WTC11 (cell line): Measurements from ENCODE around the gene TM9SF3. TPM values are rescaled to one million over a fixed set of nuclear protein-coding genes. Genes with fewer than 3 reads are reported as not detected.

Experiments used
- ATAC-seq: fragments of 200-7000 bp; cut with Tn5 transposase; 2 replicates; pipeline ENCODE4 v1.10.0; 2021; ENCODE audit warnings: mild to moderate bottlenecking, moderate library complexity
- CTCF ChIA-PET: fragments of 300-600 bp; sonication (Branson Sonifier 250); formaldehyde crosslinking; loops from one replicate; lab custom pipeline; 2021; ENCODE audit warnings: antibody characterized with exemption; lab: Charles Lee
- POLR2A ChIA-PET: fragments of 350-600 bp; sonication (Branson Sonifier 250); formaldehyde crosslinking; loops from one replicate; lab custom pipeline; 2021; ENCODE audit warnings: antibody characterized with exemption; lab: Charles Lee
- DNase-seq: peaks from one replicate; pipeline ENCODE4 v3.0.0; 2021; ENCODE audit warnings: low spot score
- H3K27ac Mint-ChIP-seq: 2 replicates; pipeline ENCODE4 v1.8.0; 2021; ENCODE audit warnings: mixed read lengths
- H3K27me3 Mint-ChIP-seq: 2 replicates; pipeline ENCODE4 v1.8.0; 2021; ENCODE audit warnings: low read depth, mild to moderate bottlenecking, moderate library complexity, mixed read lengths
- H3K36me3 Mint-ChIP-seq: 2 replicates; pipeline ENCODE4 v1.8.0; 2021; ENCODE audit warnings: mixed read lengths
- H3K4me1 Mint-ChIP-seq: 2 replicates; pipeline ENCODE4 v1.8.0; 2022; ENCODE audit warnings: mixed read lengths
- H3K4me3 Mint-ChIP-seq: 2 replicates; pipeline ENCODE4 v1.8.0; 2021; ENCODE audit warnings: mild to moderate bottlenecking, moderate library complexity, mixed read lengths
- H3K9me3 Mint-ChIP-seq: 2 replicates; pipeline ENCODE4 v1.8.0; 2021; ENCODE audit warnings: mixed read lengths
- ESRRA ChIP-seq: sonication (generic); formaldehyde crosslinking; IDR thresholded peaks from 2 replicates; pipeline ENCODE4 v1.8.1; 2022; ENCODE audit warnings: mild to moderate bottlenecking, missing genetic modification reagents, borderline replicate concordance
- NFATC4 ChIP-seq: fragments of 250-450 bp; sonication (Bioruptor Pico); IDR thresholded peaks from 2 replicates; pipeline ENCODE4 v1.9.0; 2021; ENCODE audit warnings: mild to moderate bottlenecking
- NFE2L1 ChIP-seq: sonication (generic); formaldehyde crosslinking; IDR thresholded peaks from 2 replicates; pipeline ENCODE4 v1.8.1; 2023; ENCODE audit warnings: missing genetic modification reagents
- NFYB ChIP-seq: sonication (generic); formaldehyde crosslinking; conservative IDR thresholded peaks from 2 replicates; pipeline ENCODE4 v1.8.0; 2022; ENCODE audit warnings: low read depth, missing genetic modification reagents
- NR1H2 ChIP-seq: sonication (generic); formaldehyde crosslinking; IDR thresholded peaks from 2 replicates; pipeline ENCODE4 v1.9.0; 2021; ENCODE audit warnings: mild to moderate bottlenecking, moderate library complexity, missing genetic modification reagents
- RELA ChIP-seq: sonication (generic); formaldehyde crosslinking; IDR thresholded peaks from 2 replicates; pipeline ENCODE4 v1.8.1; 2022; ENCODE audit warnings: missing genetic modification reagents, mild to moderate bottlenecking, borderline replicate concordance
- ZBTB21 ChIP-seq: sonication (generic); formaldehyde crosslinking; IDR thresholded peaks from 2 replicates; pipeline ENCODE4 v1.8.1; 2023; ENCODE audit warnings: mild to moderate bottlenecking, missing genetic modification reagents, borderline replicate concordance
- ZNF219 ChIP-seq: sonication (generic); formaldehyde crosslinking; IDR thresholded peaks from 2 replicates; pipeline ENCODE4 v1.8.0; 2023; ENCODE audit warnings: missing genetic modification reagents, mild to moderate bottlenecking, borderline replicate concordance
- ZNF263 ChIP-seq: sonication (generic); formaldehyde crosslinking; IDR thresholded peaks from 2 replicates; pipeline ENCODE4 v1.8.1; 2022; ENCODE audit warnings: low read depth, mild to moderate bottlenecking, moderate library complexity, missing genetic modification reagents
- ZNF317 ChIP-seq: sonication (generic); formaldehyde crosslinking; IDR thresholded peaks from 2 replicates; pipeline ENCODE4 v1.8.1; 2023; ENCODE audit warnings: low read depth, mild to moderate bottlenecking, moderate library complexity, missing genetic modification reagents, borderline replicate concordance
- total RNA-seq: library from RNA; stranded (reverse); gene quantifications from 3 replicates; pipeline ENCODE4 v1.2.3, GENCODE V29; 2021
- TF ChIP-seq, protein P1 (sequence below): sonication (generic); formaldehyde crosslinking; IDR thresholded peaks from 2 replicates; pipeline ENCODE4 v1.8.1; 2023; ENCODE audit warnings: mild to moderate bottlenecking, missing genetic modification reagents
- TF ChIP-seq, protein P2 (sequence below): sonication (generic); formaldehyde crosslinking; IDR thresholded peaks from 2 replicates; pipeline ENCODE4 v1.8.1; 2022; ENCODE audit warnings: low read depth, mild to moderate bottlenecking, moderate library complexity, missing genetic modification reagents, borderline replicate concordance
- TF ChIP-seq, protein P3 (sequence below): fragments of 250-450 bp; sonication (Bioruptor Pico); IDR thresholded peaks from 2 replicates; pipeline ENCODE4 v1.9.0; 2021; ENCODE audit warnings: moderate library complexity, mild to moderate bottlenecking, inconsistent platforms, borderline replicate concordance
- TF ChIP-seq, protein P4 (sequence below): sonication (generic); formaldehyde crosslinking; IDR thresholded peaks from 2 replicates; pipeline ENCODE4 v1.8.0; 2022; ENCODE audit warnings: mild to moderate bottlenecking, missing genetic modification reagents
- TF ChIP-seq, protein P5 (sequence below): fragments of 250-450 bp; sonication (Bioruptor Pico); IDR thresholded peaks from 2 replicates; pipeline ENCODE4 v1.9.0; 2021; ENCODE audit warnings: mild to moderate bottlenecking, borderline replicate concordance
- TF ChIP-seq, protein P6 (sequence below): fragments of 250-450 bp; sonication (Bioruptor Pico); IDR thresholded peaks from 2 replicates; pipeline ENCODE4 v2.1.2; 2022; ENCODE audit warnings: mild to moderate bottlenecking, moderate library complexity
- TF ChIP-seq, protein P7 (sequence below): sonication (generic); formaldehyde crosslinking; IDR thresholded peaks from 2 replicates; pipeline ENCODE4 v1.8.0; 2022; ENCODE audit warnings: mild to moderate bottlenecking, missing genetic modification reagents
- TF ChIP-seq, protein P8 (sequence below): sonication (generic); formaldehyde crosslinking; IDR thresholded peaks from 2 replicates; pipeline ENCODE4 v1.8.1; 2023; ENCODE audit warnings: mild to moderate bottlenecking, missing genetic modification reagents, moderate library complexity
- TF ChIP-seq, protein P9 (sequence below): sonication (generic); formaldehyde crosslinking; IDR thresholded peaks from 2 replicates; pipeline ENCODE4 v1.8.0; 2022; ENCODE audit warnings: missing genetic modification reagents

TM9SF3 gene
- total RNA-seq, 1 experiment from 2014 or later, result 116 TPM

DNA sequence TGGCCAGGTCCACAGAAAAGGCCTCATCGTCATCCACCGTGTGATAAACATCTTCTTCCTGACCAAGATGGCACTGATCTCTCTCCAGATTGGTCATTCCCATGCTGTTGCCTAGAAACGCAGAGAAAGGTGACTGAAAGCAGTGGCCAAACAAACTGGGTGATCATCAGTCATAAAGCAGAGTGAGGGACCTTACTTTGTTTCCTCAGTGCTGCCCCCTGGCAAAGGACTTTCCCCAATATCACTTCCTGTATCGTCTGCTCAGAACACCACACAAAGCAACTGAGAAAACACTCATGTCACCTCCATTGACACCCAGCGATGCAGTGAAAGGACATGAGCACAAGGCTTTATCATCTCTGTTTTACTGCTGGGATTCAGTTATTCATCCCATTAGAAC is 40.0 kb upstream of the TM9SF3 start:
- Mint-ChIP-seq H3K27ac (no peak overlapping the region), H3K9me3 (no peaks in the 10 kb centered on the region), H3K4me1 (no peaks in the 10 kb centered on the region), H3K36me3 (no peaks in the 10 kb centered on the region; the same call in 1 of the 2 replicates), H3K4me3 (no peak overlapping the region), H3K27me3 (no peaks in the 10 kb centered on the region)
- ChIA-PET POLR2A (no interaction called here), CTCF (no interaction called here)
- DNase-seq, result peak; percentile 35
- TF ChIP-seq NFE2L1 (CRISPR knock-in tag) (no peak), NFATC4 (CRISPR knock-in tag) (no peak), ZNF263 (CRISPR knock-in tag) (no peak), NR1H2 (no peak), ZBTB21 (no peak), ESRRA (CRISPR knock-in tag) (no peak), RELA (CRISPR knock-in tag) (no peak), ZNF219 (CRISPR knock-in tag) (no peak), NFYB (CRISPR knock-in tag) (no peak), ZNF317 (no peak)
- TF ChIP-seq, protein P1, sequence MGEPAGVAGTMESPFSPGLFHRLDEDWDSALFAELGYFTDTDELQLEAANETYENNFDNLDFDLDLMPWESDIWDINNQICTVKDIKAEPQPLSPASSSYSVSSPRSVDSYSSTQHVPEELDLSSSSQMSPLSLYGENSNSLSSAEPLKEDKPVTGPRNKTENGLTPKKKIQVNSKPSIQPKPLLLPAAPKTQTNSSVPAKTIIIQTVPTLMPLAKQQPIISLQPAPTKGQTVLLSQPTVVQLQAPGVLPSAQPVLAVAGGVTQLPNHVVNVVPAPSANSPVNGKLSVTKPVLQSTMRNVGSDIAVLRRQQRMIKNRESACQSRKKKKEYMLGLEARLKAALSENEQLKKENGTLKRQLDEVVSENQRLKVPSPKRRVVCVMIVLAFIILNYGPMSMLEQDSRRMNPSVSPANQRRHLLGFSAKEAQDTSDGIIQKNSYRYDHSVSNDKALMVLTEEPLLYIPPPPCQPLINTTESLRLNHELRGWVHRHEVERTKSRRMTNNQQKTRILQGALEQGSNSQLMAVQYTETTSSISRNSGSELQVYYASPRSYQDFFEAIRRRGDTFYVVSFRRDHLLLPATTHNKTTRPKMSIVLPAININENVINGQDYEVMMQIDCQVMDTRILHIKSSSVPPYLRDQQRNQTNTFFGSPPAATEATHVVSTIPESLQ, result no peak
- TF ChIP-seq, protein P2, sequence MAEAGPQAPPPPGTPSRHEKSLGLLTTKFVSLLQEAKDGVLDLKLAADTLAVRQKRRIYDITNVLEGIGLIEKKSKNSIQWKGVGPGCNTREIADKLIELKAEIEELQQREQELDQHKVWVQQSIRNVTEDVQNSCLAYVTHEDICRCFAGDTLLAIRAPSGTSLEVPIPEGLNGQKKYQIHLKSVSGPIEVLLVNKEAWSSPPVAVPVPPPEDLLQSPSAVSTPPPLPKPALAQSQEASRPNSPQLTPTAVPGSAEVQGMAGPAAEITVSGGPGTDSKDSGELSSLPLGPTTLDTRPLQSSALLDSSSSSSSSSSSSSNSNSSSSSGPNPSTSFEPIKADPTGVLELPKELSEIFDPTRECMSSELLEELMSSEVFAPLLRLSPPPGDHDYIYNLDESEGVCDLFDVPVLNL, result no peak
- TF ChIP-seq, protein P3, sequence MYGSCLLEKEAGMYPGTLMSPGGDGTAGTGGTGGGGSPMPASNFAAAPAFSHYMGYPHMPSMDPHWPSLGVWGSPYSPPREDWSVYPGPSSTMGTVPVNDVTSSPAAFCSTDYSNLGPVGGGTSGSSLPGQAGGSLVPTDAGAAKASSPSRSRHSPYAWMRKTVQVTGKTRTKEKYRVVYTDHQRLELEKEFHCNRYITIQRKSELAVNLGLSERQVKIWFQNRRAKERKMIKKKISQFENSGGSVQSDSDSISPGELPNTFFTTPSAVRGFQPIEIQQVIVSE (CRISPR knock-in tag), result no peak
- TF ChIP-seq, protein P4, sequence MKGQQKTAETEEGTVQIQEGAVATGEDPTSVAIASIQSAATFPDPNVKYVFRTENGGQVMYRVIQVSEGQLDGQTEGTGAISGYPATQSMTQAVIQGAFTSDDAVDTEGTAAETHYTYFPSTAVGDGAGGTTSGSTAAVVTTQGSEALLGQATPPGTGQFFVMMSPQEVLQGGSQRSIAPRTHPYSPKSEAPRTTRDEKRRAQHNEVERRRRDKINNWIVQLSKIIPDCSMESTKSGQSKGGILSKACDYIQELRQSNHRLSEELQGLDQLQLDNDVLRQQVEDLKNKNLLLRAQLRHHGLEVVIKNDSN, result no peak
- TF ChIP-seq, protein P5, sequence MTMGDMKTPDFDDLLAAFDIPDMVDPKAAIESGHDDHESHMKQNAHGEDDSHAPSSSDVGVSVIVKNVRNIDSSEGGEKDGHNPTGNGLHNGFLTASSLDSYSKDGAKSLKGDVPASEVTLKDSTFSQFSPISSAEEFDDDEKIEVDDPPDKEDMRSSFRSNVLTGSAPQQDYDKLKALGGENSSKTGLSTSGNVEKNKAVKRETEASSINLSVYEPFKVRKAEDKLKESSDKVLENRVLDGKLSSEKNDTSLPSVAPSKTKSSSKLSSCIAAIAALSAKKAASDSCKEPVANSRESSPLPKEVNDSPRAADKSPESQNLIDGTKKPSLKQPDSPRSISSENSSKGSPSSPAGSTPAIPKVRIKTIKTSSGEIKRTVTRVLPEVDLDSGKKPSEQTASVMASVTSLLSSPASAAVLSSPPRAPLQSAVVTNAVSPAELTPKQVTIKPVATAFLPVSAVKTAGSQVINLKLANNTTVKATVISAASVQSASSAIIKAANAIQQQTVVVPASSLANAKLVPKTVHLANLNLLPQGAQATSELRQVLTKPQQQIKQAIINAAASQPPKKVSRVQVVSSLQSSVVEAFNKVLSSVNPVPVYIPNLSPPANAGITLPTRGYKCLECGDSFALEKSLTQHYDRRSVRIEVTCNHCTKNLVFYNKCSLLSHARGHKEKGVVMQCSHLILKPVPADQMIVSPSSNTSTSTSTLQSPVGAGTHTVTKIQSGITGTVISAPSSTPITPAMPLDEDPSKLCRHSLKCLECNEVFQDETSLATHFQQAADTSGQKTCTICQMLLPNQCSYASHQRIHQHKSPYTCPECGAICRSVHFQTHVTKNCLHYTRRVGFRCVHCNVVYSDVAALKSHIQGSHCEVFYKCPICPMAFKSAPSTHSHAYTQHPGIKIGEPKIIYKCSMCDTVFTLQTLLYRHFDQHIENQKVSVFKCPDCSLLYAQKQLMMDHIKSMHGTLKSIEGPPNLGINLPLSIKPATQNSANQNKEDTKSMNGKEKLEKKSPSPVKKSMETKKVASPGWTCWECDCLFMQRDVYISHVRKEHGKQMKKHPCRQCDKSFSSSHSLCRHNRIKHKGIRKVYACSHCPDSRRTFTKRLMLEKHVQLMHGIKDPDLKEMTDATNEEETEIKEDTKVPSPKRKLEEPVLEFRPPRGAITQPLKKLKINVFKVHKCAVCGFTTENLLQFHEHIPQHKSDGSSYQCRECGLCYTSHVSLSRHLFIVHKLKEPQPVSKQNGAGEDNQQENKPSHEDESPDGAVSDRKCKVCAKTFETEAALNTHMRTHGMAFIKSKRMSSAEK, result no peak
- TF ChIP-seq, protein P6, sequence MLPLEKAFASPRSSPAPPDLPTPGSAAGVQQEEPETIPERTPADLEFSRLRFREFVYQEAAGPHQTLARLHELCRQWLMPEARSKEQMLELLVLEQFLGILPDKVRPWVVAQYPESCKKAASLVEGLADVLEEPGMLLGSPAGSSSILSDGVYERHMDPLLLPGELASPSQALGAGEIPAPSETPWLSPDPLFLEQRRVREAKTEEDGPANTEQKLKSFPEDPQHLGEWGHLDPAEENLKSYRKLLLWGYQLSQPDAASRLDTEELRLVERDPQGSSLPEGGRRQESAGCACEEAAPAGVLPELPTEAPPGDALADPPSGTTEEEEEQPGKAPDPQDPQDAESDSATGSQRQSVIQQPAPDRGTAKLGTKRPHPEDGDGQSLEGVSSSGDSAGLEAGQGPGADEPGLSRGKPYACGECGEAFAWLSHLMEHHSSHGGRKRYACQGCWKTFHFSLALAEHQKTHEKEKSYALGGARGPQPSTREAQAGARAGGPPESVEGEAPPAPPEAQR, result no peak
- TF ChIP-seq, protein P7, sequence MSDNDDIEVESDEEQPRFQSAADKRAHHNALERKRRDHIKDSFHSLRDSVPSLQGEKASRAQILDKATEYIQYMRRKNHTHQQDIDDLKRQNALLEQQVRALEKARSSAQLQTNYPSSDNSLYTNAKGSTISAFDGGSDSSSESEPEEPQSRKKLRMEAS (CRISPR knock-in tag), result no peak
- TF ChIP-seq, protein P8, sequence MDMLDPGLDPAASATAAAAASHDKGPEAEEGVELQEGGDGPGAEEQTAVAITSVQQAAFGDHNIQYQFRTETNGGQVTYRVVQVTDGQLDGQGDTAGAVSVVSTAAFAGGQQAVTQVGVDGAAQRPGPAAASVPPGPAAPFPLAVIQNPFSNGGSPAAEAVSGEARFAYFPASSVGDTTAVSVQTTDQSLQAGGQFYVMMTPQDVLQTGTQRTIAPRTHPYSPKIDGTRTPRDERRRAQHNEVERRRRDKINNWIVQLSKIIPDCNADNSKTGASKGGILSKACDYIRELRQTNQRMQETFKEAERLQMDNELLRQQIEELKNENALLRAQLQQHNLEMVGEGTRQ (CRISPR knock-in tag), result no peak
- TF ChIP-seq, protein P9, sequence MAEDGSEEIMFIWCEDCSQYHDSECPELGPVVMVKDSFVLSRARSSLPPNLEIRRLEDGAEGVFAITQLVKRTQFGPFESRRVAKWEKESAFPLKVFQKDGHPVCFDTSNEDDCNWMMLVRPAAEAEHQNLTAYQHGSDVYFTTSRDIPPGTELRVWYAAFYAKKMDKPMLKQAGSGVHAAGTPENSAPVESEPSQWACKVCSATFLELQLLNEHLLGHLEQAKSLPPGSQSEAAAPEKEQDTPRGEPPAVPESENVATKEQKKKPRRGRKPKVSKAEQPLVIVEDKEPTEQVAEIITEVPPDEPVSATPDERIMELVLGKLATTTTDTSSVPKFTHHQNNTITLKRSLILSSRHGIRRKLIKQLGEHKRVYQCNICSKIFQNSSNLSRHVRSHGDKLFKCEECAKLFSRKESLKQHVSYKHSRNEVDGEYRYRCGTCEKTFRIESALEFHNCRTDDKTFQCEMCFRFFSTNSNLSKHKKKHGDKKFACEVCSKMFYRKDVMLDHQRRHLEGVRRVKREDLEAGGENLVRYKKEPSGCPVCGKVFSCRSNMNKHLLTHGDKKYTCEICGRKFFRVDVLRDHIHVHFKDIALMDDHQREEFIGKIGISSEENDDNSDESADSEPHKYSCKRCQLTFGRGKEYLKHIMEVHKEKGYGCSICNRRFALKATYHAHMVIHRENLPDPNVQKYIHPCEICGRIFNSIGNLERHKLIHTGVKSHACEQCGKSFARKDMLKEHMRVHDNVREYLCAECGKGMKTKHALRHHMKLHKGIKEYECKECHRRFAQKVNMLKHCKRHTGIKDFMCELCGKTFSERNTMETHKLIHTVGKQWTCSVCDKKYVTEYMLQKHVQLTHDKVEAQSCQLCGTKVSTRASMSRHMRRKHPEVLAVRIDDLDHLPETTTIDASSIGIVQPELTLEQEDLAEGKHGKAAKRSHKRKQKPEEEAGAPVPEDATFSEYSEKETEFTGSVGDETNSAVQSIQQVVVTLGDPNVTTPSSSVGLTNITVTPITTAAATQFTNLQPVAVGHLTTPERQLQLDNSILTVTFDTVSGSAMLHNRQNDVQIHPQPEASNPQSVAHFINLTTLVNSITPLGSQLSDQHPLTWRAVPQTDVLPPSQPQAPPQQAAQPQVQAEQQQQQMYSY (CRISPR knock-in tag), result no peak
- peak; percentile 80 for ATAC-seq
